NCI-H446 (cell line): ENCODE data around the gene CFAP300.

Experiments used
- DNase-seq, 2 experiments: peaks; one replicate each; lab custom pipeline; 2025; lab: John Stamatoyannopoulos, UW

CFAP300 gene

DNA sequence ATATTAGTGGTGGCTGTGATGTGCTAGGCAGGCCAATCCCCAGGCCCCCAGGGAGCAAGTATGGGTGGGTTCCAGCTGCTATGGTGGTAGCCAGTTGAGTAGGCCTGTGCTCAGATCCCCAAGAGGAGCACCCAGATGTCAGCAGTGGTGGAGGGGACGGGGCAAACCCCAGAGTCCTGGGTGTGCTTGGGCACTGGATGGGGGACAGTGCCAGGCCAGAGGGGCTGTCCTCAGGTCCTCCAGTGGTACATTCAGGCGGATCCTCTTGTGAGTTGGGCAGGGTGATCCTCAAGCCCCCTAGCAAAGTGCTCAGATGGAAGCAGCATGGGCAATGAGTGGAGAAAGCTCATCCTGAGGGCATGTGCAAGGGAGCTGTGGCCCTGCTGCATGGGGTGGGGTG, 26.0 kb downstream of the CFAP300 start:
- no peak for DNase-seq

DNA sequence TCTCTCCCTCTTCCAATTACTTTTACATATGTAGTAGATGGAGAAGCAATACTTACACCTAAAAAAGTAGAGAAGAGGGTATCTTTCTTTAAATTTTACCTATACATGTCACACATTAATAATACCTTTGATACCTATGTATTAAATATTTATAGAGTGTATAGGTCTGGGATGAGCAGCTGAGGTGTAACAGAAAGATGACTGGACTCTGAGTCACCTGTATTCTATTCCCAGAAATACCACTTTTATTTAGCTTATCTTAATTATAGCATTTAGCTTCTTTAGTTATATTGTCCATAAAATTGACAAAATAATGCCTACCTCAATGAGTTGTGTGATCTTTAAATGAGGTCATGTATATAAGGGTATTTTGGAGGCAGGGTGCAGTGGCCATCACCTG, 32.4 kb downstream of the CFAP300 start:
- no peak for DNase-seq

DNA sequence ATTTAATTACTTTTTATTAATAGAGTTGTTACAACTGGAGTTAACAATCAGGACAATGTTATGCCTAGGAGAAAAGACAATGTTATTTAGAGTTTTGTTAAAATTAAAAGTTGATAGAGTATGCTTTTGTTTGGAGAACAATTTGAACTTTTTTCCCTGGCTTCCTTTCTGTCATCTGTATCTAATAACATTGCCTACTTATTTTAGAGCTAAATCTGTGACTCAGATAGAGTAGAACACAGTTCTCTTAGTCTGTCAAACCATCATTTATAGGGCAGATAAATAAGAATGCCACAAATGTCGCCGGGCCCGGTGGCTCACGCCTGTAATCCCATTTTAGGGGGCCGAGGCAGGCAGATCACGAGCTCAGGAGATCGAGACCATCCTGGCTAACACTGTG, 34.1 kb downstream of the CFAP300 start:
- no peak for DNase-seq

DNA sequence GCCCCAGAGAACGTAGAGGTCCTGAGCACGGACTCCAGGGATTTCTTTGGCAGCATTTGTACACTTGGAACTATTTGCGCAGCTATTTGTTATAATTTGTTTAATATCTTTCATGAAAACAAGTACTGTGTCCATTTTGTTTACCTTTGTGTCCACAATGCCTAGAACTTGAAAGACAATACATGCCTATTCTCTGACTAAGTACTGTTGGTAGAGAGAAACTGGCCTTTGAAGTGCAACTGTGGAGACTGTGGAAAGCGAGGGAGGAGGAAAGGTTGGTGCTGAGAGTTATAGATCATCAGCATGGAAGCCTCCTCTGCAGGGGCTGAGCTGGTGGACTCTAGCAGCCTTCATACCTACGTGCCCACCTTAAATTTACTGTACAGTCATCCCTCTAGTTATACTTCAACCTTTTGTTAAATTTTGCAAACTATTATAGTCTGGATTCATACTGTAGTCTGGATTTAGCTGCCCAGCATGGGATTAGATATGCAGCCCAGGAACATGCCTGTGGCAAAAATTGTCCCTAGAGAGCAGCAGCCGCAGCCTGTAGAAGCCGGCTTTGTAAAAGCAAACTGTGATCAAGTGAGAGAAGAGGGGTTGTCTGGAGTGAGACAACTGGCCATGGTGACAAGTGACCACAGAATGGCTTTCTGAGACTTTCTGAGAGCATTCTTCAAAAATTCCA, 38.8 kb downstream of the CFAP300 start:
- DNase-seq: no peak

DNA sequence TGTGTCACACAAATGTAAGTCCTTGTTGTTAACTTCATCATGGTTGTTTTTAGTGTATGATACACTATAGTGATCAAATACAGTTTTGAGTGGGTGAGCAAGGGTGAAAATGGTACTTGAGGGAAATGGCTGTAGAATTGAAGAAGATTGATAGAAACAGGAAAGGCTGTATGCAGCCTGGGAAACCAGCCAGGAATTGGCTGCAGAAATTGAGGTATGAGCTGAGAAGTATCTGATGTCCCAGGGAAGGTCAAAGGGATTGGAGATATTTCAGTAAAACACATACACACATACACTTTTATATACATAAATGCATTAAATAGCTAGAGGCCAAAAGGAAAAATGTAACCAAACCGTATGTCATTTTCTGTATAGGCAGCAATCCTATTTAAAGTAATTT, 49.9 kb downstream of the CFAP300 start:
- DNase-seq: no peak

DNA sequence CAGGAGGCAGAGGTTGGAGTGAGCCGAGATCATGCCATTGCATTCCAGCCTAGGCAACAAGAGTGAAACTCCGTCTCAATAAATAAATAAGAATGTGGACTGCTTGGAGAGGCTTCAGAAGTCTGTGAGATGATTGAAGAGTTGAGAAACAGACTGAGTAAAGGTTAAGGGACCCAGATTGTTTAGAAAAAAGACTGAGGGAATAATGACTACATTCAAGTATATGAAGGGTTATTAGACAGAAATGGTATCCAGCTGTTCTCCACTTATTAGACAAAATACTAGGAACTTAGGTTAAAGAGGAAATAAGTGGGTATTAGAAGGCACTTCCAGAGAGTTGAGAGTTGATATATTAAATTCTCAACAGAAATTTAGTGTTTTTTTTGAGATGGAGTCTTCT, 52.5 kb downstream of the CFAP300 start:
- no peak for DNase-seq

DNA sequence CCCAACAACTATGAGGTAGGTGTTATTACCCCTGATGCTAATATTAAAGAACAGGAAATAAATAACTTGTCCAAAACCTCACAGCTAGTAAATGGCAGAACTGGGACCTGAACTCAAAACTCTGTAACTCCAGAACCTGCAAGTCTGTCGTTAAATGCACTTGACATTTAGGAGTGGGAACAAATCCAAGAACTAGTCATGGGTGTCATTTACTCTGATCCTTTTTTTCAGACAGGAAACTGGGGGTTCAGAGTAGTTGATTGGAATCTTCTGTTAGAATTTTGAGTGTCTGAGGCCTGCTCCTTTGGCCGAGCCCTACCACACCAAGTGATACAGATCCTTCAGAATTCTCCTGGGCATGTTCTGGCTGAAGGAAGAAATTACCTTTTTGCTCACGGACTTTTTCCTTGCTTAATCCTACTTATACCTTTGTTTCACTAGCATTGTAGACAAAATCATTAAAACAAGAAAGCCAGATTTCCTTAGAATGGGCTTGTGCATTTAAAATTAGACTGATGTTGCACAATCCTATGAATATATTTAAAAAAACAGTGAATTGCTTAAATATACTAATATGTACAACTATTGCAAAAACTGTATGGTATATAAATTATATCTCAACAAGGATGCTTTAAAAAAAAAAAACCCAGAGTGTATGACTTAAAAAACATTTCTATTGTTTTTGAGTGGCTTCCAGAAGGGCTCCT, 61.6 kb downstream of the CFAP300 start:
- no peak for DNase-seq

DNA sequence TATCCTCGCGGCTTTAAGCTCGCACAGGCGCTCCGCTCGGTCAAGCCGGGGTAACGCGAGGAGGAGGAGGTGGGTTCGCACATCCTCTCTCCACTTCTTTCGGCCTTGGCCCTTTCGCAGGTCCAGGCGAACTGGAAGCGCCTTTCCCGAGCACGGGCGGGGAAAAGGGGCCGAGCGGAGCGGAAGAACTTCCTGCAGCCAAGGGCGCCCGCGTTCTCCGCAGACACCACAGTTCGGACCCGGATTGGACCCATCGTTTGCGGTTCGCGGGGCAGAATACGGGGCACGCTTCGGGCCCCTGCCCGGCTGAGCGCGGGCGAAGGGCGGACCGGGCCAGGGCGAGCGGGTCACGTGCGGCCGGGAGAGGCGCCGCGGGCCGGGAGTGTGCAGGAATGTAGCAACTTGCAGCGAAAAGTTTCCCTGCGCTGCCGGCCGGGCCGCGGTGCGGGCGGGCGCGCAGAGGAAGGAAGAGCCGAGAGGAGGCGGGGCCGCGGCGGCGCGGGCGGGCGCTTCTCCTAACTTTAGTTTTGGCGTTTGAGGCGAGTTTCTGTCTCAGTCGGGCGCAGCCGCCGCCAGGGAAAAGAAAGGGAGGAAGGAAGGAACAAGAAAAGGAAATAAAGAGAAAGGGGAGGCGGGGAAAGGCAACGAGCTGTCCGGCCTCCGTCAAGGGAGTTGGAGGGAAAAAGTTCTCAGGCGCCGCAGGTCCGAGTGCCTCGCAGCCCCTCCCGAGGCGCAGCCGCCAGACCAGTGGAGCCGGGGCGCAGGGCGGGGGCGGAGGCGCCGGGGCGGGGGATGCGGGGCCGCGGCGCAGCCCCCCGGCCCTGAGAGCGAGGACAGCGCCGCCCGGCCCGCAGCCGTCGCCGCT, 62.9 kb downstream of the CFAP300 start, which contains the start of gene YAP1:
YAP1 (plus strand) TSS at position 552 of the 865 bp plus-strand sequence. CDS start 402 bp downstream, outside the sequence.
- peak in 1 of 2 experiments; percentile 27 for DNase-seq

DNA sequence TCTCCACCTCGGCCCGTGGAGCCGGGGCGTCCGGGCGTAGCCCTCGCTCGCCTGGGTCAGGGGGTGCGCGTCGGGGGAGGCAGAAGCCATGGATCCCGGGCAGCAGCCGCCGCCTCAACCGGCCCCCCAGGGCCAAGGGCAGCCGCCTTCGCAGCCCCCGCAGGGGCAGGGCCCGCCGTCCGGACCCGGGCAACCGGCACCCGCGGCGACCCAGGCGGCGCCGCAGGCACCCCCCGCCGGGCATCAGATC, 63.4 kb downstream of the CFAP300 start:
- no peak for DNase-seq

DNA sequence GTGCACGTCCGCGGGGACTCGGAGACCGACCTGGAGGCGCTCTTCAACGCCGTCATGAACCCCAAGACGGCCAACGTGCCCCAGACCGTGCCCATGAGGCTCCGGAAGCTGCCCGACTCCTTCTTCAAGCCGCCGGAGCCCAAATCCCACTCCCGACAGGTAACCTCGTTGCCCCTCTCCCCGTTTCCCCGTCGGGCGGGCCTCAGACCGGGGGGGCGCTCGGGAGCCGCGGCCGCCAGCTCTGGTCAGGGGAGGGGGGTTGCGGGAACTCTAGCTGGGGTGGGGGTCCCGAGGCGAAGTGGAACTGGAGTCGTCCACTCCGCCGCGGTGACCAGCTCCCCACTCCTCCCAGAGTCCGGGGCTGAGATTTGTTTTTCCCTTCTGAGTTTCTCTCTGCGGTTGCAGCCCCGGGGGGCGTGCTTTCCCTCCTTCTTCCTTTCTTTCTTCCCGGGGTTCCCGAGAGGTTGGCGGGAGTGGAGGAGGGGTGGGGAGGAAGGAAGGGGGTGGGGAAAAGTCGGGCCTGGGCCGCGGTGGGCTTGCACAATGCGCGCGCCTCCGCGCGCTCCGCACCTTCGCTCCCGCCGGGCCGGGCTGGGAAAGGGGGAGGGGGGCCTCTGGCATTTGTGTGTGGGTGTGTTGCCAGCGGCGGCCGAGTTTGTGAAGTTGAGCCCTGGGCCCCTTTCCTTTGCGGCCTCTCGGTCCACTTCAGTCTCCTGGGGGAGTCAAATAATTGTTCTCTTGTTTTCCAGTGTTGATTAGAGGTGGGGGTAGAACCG, 64.0 kb downstream of the CFAP300 start:
- no peak for DNase-seq

DNA sequence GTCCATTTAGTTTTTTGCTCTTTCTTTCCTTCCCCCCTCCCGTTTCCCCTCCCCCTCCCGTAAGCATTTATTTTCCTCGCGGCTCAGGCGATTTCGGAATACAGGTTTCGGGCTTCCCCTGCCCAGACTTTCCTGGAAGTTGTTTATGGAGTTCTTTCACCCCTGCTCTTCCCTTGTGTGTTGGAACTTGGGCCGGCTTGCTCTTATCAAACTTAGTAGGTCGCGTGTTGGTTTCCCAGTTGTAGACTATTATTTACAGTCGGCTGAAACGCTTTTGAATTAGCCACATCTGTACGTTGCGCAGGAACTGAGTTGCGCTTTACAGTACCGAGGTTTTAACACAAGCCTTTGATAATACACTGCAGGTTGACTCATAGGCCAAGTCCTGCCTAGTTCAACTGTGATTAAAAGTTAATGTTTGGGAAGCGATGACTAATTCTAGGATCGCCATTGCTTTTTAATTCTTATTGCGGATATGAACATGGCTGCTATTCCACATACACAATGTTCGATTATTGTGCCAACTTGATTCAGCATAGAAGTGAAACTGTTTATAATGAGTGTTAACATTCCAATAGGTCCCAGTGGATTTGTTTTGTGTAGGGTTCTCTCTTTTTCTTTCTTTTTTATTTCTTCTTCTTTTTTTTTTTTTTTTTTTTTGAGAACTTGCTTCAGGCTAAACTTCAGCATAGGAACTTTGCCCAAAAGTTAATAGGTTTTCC, 64.7 kb downstream of the CFAP300 start:
- DNase-seq: no peak

DNA sequence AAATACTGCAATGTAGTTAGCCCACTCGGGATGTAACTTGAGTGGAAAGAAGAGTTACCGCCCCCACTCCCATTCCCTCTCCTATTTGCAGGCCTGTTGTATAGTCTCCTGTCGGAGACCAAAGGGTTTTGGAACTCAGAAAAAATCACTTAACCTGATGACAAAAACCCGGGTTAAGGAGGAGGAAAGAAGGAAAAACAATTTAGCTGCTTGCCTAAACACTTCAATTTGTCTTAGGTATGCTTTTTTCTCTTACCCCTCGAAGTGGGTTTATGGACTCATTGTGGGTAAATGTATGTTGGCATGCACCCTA, 65.2 kb downstream of the CFAP300 start:
- DNase-seq: no peak

DNA sequence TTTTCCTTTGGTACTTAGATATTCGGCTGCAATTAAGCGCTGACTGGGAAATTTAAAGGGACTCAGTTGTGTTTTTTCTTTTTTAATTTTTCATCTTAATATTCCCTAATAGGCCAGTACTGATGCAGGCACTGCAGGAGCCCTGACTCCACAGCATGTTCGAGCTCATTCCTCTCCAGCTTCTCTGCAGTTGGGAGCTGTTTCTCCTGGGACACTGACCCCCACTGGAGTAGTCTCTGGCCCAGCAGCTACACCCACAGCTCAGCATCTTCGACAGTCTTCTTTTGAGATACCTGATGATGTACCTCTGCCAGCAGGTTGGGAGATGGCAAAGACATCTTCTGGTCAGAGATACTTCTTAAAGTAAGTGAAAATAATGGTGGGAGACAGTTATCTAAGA, 66.8 kb downstream of the CFAP300 start:
- DNase-seq: no peak

DNA sequence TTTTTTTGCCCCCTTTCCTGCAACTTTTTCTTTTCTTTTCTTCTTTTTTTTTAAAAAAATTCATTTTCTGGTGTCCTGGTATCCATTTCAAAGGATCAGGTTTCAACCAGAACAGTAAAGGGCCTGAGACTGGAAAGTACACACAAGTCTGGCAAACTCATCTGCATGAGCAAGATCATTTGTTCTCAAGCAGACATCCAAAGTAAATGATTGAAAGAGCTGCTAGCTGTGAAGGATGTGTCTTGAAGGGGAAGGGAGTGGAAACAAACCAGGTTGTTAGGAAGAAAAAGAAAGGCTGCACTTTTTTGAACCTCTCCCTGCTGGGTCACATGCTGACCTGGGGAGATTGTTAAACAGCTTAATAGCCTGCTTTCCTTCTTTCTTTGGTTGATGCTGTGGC, 68.3 kb downstream of the CFAP300 start:
- DNase-seq: no peak

DNA sequence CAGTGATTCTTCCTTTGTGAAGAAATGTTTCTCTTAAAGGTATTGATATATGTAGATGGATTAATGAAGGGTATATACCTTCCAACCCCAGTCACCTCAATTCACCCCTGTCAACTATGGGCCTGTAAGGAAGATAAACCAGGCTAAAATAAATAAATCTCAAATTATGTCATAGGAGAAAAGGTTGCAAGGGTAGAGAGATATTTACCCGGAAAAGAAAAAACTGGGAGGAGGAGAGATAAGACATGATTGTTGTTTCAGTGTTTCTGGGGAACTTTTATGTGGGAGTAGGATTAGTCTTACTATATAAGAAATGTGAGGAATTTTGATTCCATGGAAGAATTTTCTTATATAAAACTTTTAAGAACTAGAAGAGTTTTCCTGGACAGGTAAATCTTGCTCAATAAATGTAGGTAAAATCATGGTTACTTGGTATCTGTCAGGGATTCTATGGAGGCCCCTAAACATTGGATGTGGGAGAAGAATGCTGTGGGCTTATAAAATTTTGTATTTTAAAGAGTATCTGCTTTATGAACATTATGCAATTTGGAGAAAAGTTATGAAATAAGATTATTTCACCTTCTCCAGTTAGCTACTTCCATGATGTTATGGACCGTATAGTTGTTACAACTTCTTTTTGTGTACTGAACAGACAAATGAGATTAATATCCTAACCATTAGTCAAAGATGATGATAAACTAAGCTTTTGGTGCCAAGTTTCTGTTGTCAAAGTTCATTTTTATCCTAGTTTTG, 69.4 kb downstream of the CFAP300 start:
- no peak for DNase-seq

DNA sequence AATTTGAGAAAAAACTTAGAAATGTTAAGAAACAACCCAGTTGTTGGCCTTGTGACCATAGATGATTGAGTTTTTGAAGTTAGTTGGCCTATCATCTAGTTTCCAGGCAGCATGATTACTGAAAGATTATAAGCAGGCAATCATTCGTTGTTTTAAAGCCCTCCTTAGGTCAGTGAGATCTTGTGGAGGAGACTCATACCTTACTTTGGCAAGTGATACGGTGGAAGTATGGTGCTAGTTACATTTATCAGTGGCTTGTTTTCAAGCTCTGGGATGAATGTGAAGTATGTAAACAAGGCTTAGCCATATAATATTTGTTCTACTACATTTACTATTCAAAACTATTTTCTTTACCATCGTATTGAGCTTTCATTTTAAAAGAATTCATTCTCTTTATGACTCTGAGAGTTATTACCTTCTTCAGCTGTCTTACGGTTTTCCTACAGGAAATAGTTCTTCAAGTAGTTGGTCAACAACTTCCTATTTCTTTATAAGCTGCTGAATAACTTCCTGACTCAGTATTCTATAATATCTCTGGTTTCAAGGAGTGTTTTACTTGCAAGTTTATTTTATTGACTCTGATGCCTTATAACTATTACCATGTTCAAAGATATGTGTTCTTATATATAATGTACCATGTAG, 70.4 kb downstream of the CFAP300 start:
- DNase-seq: no peak

DNA sequence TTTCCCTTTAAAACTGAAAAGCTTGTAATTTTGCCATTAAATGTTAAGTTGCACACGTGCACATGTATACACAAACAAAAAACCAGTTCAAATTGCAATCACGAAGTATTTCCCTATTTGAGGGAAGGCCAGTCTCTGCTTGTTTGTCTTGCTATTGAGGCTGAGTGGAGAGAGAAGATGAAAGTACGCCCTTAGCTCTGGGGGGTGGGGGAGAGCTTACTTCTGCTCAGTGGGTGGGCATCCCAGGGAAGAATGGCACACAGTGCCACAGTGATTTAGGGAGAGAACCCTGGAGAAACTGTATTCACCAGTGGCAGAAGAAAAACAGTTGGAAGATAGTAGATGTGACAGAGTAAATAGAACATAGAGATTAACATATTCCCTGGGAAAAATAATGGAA, 71.7 kb downstream of the CFAP300 start:
- no peak for DNase-seq

DNA sequence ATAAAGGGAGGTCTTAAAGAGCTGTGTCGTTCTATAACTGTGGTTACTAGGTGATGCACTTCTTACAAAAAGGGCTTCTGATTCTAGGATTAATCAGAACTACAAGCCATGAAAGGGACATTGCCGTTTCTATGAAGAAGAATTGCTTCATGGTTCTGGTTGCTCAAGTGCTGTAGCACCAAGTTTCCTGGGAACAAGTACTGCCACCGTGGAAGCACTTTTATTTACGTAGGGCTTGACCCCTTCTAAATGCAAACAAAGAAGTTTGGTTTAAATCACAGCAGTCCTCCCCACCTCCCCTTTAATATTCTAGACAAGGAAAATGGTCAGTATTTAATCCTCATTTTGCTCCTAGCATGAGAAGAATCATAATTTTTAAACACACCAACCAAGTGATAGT, 72.8 kb downstream of the CFAP300 start:
- no peak for DNase-seq

DNA sequence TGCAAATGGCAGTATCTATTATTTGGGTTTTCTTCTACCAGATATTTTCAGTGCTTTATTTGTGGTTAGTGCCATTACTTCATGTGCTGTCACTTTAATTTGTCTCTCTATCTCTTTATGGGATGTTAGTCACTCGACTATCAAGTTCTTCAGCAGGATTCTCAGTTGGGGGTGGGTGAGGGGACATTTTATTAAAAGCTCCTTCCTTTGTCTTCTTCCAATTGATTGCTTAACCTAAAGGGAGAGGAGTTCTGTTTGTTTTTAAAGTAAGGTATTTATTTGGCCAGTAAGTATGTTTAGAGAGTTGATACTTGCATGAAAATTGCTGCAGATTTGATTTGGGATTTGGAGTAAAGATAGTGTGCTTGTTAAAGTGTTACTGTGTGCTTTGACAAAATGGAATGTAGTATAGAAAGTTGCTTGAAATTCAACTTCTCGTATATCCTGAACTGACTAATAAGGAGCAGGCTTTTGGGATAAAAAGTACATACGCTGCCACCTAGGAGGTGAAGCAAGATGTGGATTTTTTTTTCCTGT, 73.3 kb downstream of the CFAP300 start:
- no peak for DNase-seq

DNA sequence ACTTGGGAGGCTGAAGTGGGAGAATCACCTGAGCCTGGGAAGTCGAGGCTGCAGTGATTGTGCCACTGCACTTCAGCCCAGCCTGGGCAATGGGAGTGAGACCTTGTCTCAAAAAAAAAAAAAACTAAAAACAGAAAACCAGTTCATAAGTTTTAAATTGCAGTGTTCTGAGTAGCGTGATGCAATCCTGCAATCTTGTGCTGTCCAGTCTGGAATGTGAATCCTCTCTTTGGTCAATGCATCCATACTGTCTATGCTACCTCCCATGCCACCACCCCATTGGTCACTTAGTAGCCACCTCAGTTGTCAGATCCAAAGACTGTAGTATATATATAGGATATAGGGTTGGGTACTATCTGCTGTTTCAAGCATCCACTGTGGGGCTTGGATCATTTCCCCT, 74.1 kb downstream of the CFAP300 start:
- DNase-seq: no peak
